HG03354 (cell line): Measurements from ENCODE around the gene CKLF.

Experiments
- ATAC-seq: cut with Tn5 transposase; IDR thresholded peaks from one replicate; pipeline ENCODE4 v1.9.1; 2021; ENCODE audit warnings: mild to moderate bottlenecking; ENCODE audit not compliant: unreplicated experiment, poor library complexity, severe bottlenecking

CKLF gene

DNA sequence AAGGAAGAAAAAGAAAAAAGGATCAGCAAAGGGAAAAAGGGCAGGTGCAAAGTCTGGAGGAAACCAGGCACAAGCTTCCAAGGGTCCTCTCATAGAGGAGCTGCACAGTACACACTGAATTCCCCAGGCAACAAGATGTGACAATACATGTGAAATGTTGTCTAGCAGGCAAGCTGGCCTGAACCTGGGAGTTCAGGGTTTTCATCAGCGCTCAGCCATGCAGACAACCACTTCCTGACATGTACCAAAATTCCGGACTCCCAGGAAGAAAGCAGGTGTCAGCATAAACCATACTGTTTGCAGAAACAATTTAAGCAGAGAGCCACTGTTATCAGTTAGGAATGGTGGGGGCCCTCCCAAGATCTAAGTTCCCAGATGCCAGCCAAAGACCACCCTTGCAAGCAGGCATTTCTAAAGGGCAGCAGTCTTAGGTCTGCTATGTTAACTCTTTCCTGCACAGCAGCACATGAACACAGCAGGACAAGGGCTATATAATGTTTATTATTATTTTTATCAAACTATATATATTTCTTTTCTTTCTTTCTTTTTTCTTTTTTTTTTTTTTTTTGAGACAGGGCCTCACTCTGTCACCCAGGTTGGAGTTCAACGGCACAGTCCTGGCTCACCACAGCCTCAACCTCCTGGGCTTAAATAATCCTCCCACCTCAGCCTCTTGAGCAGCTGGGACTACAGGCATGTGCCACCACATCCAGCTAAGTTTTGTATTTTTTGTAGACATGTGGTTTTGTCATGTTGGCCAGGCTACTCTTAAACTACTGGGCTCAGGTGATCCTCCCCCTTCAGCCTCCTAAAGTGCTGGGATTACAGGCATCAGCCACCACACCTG, 12.5 kb upstream of the CKLF start:
- peak; percentile 72 for ATAC-seq

DNA sequence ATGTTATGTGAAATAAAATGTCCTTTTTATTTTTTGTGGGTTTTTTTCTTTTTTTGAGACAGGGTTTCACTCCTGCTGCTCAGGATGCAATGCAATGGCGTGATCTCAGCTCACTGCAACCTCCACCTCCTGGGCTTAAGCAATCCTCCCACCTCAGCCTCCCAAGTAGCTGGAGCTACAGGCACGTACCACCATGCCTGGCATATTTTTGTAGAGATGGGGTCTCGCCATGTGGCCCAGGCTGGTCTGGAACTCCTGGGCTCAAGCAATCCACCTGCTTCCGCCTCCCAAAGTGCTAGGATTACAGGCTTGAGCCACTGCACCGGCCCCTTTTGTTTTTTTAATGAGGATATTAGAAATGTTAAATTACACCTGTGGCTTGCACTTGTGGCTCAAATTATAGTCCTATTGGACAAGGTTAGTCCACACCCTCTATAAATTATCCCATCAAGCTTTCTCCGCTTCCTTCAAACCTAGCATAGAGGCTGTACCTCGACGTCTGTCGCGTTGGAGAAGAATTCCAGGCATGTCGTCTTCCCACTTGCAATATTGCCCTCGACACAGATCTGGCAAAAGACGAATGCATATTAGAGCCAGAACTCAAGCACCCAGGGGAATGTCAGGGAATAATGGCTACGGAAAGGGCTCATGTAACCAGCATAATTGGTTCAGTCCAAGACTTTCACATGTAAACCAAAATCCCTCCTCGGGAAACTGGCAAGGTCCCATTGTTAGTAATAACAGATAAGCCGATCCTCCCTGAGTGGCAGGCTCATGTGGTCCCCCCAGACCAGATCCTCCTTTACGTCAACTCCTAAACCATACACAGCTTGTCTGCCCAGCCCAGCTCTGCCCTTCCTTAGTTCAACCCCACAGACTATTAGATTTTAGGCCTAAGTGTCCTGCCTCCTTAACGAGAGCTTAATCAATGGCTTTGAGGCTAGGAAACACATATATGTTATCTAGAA, 10.7 kb upstream of the CKLF start:
- ATAC-seq = no peak

DNA sequence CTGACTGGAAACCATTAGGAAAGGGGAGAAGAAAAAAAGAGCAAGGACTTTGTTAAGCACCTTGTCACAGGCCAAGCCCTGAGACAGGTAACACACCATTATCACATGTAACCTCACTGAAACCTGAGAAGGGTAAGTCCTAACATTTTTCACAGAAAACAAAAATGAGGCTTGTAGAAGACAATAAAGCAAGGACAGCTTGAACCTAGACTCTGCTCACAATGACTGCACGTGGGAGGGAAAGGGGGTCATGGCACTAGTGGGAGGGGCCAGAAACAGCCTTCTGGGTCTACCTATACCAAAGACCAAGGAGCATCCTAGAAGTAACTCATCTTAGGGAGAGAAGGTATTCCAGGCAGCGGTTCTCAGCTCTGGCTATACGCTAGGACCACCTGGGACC, 10.0 kb upstream of the CKLF start:
- no peak for ATAC-seq

DNA sequence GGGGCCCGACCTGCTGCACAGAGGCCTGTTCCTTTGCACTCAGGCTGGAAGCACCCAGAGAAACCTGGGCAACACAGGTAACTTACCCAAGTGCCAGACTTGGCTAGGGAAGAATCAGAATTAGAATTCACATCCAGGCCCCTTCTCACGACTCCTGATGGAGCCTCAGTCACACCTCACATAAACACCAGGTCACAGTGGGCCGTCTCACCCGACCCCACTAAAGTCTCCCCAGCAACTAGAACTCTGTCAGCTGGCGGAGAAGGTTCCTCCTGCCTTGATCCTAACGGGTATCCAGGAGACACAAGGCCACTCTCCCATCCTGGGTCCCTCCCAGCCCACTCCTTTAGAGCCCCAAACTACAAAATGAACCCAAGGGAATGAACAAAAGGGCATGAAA, 8.8 kb upstream of the CKLF start:
- ATAC-seq = no peak

DNA sequence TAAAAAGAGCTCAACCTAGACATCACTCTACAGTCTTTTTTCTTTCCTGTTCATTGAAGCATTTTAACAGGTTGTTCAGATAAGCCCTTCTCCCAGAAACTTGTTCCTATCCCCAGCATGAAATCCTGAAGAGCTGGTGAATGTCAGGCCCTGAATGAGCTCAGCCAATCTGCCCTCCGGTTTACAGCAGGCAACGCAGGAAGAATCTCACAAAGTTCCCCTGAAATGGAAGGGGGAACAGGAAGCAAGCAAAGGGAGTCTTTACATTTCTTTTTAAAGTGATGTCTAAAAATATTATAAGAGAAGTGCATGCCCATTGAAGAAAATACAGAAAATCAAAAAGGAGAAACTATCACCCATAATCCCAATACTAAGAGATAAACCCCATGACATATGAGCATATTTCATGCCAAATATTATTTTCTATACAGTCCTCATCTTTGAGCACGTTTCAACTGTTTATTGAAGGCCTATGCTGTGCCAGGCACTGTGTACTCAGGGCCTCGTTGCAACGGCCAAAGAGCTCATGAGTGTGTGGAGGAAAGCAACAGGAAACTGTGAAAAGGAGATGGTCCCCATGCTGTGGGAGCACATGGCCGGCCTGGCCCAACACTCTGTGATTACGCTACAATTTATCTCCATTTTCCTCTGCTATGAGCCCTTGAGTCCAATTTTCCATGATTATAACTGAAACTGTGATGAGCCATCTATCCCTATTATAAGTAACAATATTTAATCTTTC, 8.2 kb upstream of the CKLF start:
- no peak for ATAC-seq

DNA sequence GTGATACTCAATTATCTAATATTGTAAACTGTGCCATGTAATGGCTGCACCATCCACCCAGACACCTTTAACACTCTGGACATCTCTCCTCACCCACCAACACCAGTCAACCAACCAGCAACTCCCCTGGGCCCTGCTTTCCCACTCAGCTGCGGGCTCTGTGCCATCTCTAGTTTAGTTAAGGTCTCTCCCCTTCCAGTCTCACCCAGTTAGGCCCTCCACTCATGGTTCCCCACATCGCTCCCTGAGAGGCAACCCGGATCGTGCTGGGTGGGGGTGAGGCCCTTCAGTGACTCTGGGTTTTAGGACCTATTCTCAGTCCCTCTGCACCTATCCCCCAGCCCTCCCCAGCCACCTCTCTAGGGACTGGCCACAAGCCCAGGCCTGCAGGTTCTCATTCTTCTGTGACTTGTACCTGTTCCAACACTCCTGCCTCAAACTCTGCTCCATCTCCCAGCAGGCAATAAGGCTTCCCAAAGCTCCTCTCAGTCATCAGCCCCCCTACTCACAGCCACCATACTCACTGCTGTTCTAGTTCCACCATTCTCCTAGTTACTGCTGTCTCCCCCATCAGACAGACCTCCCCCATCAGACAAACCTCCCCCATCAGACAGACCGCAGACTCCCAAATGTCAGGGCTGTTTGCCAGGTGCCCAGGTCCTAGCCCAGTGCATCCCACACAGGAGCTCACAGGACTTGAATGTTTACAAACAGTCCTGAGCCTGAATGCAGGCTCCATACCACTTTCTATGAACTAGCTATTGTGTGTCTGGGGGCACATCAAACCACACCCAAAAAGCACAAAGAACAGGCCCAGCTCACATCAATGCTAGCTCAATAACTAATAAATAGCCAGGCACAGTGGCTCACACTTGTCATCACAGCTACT, 5.0 kb upstream of the CKLF start:
- no peak for ATAC-seq

DNA sequence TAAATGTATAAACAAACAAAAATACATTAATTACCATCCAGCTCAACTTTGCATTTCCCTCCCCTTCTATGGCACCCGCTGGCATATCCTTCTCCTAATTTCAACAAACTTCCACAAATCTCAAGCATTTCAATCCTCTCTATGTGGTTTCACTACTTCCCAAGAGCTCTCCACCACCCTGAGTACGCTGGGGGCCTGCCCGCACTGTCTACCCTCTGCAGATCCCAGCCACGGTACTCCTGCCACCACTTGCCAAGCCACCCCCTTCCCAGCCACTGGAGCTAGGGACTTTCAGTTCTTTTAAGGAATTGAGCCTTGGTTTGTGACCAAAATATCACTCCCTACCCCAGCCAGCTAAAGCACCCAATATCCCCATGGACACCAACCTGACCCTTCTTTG, 4.3 kb upstream of the CKLF start:
- no peak for ATAC-seq

DNA sequence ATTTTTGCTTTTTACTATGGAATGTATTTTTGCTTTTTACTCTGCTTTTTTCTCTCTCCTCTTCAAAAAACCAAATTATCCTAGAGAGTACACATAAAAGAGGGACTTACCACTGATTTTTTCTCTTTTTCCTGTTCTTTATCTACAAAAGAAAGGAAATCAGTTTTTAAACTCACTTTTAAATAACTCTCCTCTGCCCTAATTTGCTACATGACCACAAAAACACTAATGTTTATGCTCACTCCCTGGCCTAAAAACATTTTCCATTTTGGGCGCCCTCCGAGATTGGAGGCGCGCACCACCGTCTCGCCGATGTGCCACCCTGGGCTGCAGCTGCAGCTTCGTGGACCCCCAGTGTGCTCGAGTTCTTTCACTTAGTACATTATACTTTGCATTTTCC, 3.5 kb upstream of the CKLF start:
- ATAC-seq = no peak

DNA sequence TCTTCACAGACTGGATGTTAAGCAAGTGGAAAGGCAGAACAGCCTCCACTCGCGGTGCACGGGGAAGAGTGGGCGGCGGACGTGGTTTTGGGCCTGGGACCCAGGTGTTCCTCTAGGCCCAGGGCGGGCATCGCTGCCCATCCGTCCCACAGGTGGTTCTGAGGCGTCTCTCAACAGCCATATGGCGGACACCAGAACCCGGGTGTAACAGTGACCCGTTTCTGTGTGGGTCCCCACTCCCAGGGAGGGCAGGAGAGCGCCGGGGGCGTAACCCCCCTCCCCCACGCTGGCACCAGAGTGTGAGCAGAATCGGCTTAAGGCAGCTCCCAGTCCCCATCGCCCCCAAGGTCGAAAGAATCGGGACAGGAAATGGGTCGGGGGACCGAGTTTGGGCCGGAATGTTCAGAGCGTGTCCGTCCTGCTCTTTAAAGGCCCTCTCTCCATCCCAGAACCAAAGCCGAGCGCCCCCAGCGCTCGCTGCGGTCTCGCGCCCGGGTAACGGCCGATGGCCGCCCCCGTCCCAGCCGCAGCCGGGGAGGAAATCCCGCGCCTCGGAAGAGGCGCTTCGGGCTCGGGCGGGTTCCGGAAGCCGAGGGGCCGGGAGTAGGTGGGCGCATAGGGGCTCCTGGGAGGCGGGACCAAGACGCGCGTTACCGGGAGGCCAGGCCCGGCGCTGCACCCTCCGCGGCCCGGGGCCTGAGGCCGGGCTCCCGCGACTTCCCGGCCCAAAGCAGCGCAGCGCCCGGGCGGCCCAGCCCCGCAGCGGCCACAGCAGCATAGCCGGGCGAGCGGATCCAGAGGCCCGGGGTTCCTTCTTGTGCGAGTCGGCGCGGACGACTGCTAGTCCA, 2.9 kb upstream of the CKLF start, which contains the start of gene TK2:
TK2 (minus strand) TSS at position 839 of the 848 bp plus-strand sequence; CDS start at position 778, 61 bp downstream.
- no peak for ATAC-seq

DNA sequence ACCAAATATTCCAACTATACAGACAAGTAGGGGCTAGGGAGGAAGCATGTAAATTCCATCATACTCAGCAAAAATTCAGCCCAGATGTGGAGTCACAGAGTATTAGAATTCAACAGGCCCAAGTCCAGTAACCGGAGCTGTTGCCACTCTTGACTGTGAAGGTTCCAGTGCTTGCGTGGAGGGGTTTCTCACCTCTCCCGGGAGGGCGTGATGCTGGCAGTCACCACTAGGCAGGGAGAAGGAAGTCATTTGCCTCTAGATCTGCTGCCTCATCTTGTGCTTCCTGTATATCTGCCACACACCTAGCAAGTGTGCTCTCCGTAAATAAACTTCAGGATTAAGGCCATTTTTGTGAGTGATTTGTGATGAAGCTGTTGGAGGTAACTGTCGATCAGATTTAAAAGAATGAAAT, 1.0 kb upstream of the CKLF start:
- ATAC-seq = no peak

DNA sequence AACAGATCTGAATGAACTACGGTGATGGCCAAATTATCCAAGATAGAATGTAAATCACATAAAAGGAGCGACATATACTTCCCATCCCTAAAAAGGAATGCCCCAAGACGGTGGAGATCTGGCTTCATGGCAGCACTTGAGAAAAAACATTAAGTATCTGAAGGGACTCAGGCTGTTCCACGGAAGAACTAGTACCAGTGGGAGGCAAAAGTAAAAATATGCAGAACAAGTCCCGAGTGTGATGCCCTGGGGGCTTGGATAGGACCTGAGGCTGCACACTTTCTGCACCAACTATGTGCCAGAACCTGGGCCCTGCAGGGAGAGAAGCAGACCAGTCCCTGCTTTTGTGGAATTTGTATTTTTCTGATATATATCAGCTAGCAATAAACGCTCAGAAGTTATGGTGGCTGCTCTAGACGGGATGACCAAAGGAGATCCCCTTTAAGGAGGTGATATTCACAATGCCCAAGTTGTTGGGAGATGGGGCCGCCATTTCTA, 539 bp upstream of the CKLF start:
- peak; percentile 6 for ATAC-seq

DNA sequence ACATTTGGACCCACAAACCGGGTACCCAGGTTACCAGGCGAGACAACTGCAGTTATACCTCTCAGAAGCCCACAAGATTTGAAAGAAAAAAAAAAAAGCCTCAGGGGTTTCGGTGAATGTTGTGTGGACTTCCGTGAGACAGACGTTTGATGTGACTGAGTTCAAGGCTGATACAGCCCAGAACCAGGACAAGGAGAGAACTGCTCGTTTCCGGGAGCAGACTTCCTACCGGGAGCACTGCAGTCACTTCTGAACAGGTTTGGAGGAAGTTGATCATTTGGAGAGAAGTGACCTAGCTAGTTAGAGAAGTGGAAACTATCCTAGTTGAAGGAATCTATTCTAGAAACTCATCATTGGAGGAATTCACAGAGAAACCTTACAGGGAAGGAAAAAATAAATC, 847 bp downstream of the CKLF start:
- no peak for ATAC-seq

DNA sequence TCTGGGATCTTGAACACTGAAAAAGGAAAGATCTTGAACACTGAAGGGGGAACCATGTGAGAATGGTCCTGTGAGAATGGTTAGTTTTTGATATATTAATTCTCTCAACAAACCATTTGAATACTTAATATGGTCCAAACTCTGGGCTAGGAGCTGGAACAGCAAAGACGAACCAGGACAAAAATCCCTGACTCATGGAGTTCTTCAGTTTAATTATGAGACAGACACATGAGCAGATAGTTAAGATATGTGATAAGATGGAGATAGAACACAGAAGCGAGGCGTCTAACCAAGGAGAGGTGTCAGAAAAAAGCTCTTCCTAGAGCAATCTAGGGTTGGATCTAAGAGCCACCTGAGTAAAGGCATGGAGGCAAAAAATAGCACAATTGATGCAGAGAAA, 1.6 kb downstream of the CKLF start:
- ATAC-seq = no peak

DNA sequence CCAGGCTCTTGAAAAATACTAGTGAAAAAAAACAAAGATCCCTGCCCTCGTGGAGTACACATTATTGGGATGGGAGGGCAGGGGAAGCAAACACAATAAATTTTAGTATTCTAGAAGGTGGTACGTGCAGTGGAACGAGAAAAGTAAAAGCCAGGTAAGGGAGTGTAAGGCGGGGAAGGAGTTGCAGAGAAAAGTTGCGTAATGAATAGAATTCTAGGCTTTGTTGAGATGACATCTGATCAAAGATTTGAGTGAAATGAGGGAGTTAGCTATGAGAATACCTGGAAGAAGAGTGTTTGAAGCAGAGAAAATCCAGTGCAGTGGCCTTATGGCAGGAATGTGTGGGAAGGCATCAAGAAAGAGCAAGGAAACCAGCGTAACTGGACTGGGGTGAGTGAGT, 2.1 kb downstream of the CKLF start:
- ATAC-seq = no peak

DNA sequence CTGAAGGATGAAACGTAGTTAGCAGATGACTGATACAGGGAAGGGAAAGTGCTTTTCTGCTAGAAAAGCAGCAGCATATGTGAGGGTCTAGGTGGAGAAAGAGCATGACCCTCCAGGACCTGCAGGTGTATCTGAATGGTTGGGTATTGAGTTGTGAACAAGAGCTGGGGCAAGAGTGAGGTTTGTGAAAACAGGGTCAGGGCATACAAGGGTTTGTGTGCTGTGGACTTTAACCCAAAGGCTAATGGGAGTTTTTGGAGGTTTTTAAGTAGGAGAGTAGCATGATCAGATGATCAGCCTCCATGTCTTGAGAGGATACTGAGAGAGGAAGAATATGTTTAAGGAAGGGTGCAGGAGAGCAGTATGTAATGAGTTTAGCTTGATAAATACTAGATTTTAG, 7.7 kb downstream of the CKLF start:
- ATAC-seq = no peak

DNA sequence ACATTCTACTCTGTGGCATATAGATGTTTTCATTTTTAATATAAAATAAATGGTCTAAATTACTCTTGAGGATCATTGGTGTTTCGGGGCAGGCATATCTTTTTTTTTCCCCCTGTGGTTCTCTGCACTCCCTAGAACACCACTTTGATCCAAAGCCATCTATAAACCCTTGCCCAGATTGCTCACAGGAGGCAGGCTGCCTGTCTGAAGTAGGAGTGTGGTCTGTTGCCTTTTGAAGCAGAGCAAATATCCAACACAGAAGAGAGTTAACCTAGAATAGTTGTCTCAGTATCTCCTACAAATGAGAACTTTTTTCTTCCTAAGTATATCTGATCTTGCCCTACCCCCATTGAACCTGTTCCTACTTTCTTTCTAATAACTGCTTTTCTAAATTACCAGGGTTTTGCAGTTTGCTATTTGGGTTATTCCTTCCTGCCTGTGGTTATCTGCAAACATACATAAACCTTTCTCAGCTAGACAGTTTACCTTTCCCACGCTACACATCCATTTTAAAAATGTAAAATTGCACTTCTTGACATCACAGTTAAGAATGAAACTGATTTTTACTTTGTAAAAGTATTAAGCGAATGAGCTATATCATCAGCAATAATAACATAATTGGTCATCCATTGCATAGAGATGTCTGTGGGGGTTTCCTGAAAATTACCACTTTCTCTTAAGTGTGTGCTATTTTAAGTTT, 9.2 kb downstream of the CKLF start:
- no peak for ATAC-seq

DNA sequence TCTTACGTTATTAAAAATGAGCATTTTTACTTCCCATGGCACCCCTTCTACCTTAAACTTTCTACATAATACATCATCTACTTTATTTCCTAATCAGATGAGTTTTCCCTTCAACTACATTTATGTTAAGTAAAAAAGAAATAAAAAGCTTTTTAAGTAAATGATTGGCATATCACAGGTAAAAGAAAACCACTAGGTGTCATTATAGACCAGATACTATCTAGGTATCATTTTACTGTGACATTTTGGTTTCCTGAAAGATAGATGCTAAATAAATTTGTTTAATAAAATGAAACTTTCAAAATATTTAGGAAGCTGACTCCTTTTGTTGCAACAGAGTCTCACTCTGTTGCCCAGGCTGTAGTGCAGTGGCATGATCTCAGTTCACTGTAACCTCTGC, 10.0 kb downstream of the CKLF start:
- ATAC-seq = no peak

DNA sequence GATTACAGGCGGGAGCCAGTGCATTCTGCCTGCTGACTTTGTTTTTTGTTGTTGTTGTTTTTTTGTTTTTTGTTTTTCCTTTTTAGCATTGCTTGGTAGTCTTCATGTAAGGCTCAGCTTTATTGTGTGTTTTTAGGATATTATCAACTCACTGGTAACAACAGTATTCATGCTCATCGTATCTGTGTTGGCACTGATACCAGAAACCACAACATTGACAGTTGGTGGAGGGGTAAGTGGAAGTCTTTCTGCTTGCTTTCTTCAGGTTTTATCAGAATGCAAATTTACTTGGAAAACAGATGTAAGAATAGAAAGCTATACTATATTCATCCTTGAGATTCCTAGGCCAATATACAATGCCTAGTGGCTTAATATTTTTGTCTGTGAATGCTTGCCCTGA, 10.6 kb downstream of the CKLF start:
- ATAC-seq = no peak
